Measurements from ENCODE around the gene TM9SF2.

DNA sequence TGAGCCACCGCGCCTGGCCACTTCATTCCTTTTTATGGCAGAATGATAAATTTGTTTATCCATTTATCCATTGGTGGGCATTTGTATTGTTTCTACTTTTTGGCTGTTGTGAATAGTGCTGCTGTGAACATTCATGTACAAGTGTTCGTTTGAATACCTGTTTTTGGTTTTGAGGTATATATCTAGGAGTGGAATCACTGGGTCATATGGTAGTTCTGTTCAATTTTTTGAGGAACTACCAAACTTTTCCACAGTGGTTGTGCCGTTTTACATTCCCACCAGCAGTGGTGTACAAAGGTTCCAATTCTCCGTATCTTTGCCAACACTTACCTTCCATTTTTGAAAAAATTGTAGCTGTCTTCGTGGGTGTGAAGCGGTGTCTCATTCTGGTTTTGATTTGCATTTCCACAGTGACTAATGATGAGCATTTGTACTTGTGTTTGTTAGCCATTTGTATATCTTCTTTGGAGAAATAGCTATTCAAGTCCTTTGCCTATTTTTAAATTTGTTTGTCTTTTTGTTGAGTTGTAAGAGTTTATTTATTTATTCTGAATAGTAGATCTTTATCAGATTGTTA lies 55.7 kb downstream of the TM9SF2 start:
- no peak for TF ChIP-seq POLR2A (IDR thresholded peaks at IDR 0.05)
- no peak for TF ChIP-seq CTCF (IDR thresholded peaks at IDR 0.05)

Data from Peyer's patch (tissue), 4 donors.